ENCODE measurements around the gene TTC7B. TPM values are rescaled to one million over a fixed set of nuclear protein-coding genes. Genes with fewer than 3 reads are reported as not detected.

TTC7B gene
- total and polyA plus RNA-seq, 2 of the 13 experiments (the other 11 are each of a cell fraction or from before 2014, with no cell fraction given): 1.3 to 3.2 TPM

DNA sequence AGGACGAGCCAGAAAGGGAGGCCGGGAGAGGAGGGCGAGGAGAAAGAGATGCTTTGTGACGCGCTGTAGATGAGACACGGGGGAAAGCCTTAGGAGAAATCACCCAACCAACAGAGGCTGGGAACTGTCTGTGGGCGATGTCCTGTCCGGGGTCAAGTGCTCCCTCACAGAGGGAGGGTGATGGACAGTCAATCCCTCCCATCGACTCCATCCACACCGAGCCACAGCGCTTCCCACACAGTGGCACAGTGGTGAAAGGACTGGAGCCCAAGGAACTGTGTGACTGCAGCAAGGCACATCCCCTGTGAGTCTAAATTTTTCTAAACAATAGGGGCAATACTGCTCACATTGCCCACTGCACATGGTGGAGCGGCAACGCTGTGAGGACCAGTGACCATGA lies 89.1 kb downstream of the TTC7B start:
- FAIRE-seq: no peak
- no TSS peak for BruUV-seq (replicated peaks)
- Histone ChIP-seq H4K20me1 (ENCODE audit: insufficient read depth, low read length) (no peaks in the 10 kb centered on the region), H3K4me3 (replicated peaks in 1 of 3; ENCODE audit: insufficient read depth in 1 of 3, low read depth in 2 of 3, low read length in 3 of 3) (no peak overlapping the region), H3K27me3 (ENCODE audit: control insufficient read depth in 1 of 2, insufficient read depth in 2 of 2, low read length in 2 of 2) (no peaks in the 10 kb centered on the region), H3K79me2 (ENCODE audit: insufficient read depth, low read length) (no peaks in the 10 kb centered on the region), H3K4me2 (ENCODE audit: low read depth, low read length) (no peak overlapping the region), H2AFZ (ENCODE audit: low read length) (no peak overlapping the region), H3K9ac (ENCODE audit: insufficient read depth, low read depth, low read length) (no peak overlapping the region), H3K36me3 (replicated peaks in 1 of 2; ENCODE audit: control insufficient read depth in 1 of 2, insufficient read depth in 2 of 2, low read length in 2 of 2) (no peaks in the 10 kb centered on the region), H3K27ac (ENCODE audit: extremely low read length, insufficient read depth, low read length) (no peak overlapping the region), H3K4me1 (ENCODE audit: insufficient read depth, low read length) (no peaks in the 10 kb centered on the region), H3K9me3 (ENCODE audit: low read length) (no peaks in the 10 kb centered on the region)
- DNase-seq (ENCODE audit: low spot score): no peak
- in situ Hi-C loops (cut with HindIII; ENCODE audit: extremely low pct_ligation_motif_present, low pct_unique_long_range_greater_than_20kb) (no loop called here), intact Hi-C loops (cut with micrococcal nuclease; ENCODE audit: unreplicated experiment) (no loop called here)
- WGBS (ENCODE audit: low lambda C conversion rate): 63% methylated on average over 13 of the region's 13 CpGs
- ChIA-PET POLR2A (no interaction called here), CTCF (ENCODE audit: low intra/inter-chr PET ratio, low total read pairs) (no interaction called here)
- no peak for ATAC-seq
- TF ChIP-seq ZSCAN31 (CRISPR knock-in tag; IDR thresholded peaks at IDR 0.05; ENCODE audit: low read depth) (no peak), ZMAT3 (CRISPR knock-in tag; conservative IDR thresholded peaks at IDR 0.05) (no peak), FOXP1 (IDR thresholded peaks at IDR 0.05) (no peak), FOXP1 (CRISPR knock-in tag; IDR thresholded peaks at IDR 0.05) (no peak), MAZ (IDR thresholded peaks at IDR 0.05; ENCODE audit: borderline replicate concordance, low read depth, low read length) (no peak), MAZ (CRISPR knock-in tag; IDR thresholded peaks at IDR 0.05; ENCODE audit: low read depth) (no peak)

DNA sequence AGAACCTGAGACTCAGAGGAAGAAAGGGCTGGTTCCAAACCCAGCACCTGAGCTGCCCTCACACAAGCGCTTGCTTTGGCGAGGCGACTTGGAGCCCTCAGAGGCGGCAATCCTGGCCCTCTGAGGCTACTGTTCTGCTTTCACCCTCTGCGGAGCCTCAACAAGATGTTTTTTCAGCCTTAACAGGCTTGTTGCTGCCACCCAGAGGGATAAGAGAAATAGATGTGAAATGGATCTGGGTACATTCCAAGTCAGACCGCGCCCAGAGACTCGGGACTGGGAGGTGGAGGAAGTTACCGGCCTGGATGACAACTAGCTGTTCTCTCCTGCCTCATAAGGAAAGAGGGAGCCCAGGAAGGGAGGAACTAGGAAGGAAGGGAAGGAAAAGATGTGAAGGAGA lies 89.6 kb downstream of the TTC7B start:
- Histone ChIP-seq H3K9me3 (ENCODE audit: low read length) (no peaks in the 10 kb centered on the region), H3K9ac (ENCODE audit: insufficient read depth, low read depth, low read length) (no peak overlapping the region), H3K27ac (ENCODE audit: extremely low read length, insufficient read depth, low read length) (no peak overlapping the region), H2AFZ (ENCODE audit: low read length) (no peak overlapping the region), H3K36me3 (replicated peaks in 1 of 2; ENCODE audit: control insufficient read depth in 1 of 2, insufficient read depth in 2 of 2, low read length in 2 of 2) (no peaks in the 10 kb centered on the region), H4K20me1 (ENCODE audit: insufficient read depth, low read length) (no peaks in the 10 kb centered on the region), H3K4me1 (ENCODE audit: insufficient read depth, low read length) (no peaks in the 10 kb centered on the region), H3K79me2 (ENCODE audit: insufficient read depth, low read length) (no peaks in the 10 kb centered on the region), H3K4me2 (ENCODE audit: low read depth, low read length) (no peak overlapping the region), H3K27me3 (ENCODE audit: control insufficient read depth in 1 of 2, insufficient read depth in 2 of 2, low read length in 2 of 2) (no peaks in the 10 kb centered on the region), H3K4me3 (replicated peaks in 1 of 3; ENCODE audit: insufficient read depth in 1 of 3, low read depth in 2 of 3, low read length in 3 of 3) (no peak overlapping the region)
- in situ Hi-C loops (cut with HindIII; ENCODE audit: extremely low pct_ligation_motif_present, low pct_unique_long_range_greater_than_20kb) (no loop called here), intact Hi-C loops (cut with micrococcal nuclease; ENCODE audit: unreplicated experiment) (no loop called here)
- CTCF ChIA-PET (ENCODE audit: low intra/inter-chr PET ratio, low total read pairs): no interaction called here
- no TSS peak for BruUV-seq (replicated peaks)
- POLR2A ChIA-PET: no interaction called here
- FAIRE-seq (no peak), DNase-seq (ENCODE audit: low spot score) (no peak), ATAC-seq (no peak)
- 70% methylated on average over 9 of the region's 9 CpGs for WGBS (ENCODE audit: low lambda C conversion rate)
- TF ChIP-seq, protein P1, sequence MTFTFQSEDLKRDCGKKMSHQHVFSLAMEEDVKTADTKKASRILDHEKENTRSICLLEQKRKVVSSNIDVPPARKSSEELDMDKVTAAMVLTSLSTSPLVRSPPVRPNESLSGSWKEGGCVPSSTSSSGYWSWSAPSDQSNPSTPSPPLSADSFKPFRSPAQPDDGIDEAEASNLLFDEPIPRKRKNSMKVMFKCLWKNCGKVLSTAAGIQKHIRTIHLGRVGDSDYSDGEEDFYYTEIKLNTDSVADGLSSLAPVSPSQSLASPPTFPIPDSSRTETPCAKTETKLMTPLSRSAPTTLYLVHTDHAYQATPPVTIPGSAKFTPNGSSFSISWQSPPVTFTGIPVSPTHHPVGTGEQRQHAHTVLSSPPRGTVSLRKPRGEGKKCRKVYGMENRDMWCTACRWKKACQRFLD (CRISPR knock-in tag; IDR thresholded peaks at IDR 0.05; ENCODE audit: borderline replicate concordance): no peak
- no peak for TF ChIP-seq JARID2 (CRISPR knock-in tag; IDR thresholded peaks at IDR 0.05; ENCODE audit: insufficient replicate concordance)
- TF ChIP-seq, protein P2, sequence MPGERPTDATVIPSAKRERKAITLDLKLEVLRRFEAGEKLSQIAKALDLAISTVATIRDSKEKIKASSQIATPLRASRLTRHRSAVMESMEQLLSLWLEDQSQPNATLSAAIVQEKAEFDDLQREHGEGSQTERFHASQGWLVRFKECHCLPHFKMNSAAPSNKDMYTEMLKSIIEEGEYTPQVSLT (CRISPR knock-in tag; IDR thresholded peaks at IDR 0.05; ENCODE audit: borderline replicate concordance, low read depth): no peak
- TF ChIP-seq, protein P3, sequence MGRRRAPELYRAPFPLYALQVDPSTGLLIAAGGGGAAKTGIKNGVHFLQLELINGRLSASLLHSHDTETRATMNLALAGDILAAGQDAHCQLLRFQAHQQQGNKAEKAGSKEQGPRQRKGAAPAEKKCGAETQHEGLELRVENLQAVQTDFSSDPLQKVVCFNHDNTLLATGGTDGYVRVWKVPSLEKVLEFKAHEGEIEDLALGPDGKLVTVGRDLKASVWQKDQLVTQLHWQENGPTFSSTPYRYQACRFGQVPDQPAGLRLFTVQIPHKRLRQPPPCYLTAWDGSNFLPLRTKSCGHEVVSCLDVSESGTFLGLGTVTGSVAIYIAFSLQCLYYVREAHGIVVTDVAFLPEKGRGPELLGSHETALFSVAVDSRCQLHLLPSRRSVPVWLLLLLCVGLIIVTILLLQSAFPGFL (CRISPR knock-in tag; IDR thresholded peaks at IDR 0.05): no peak
- TF ChIP-seq ZNF558 (CRISPR knock-in tag; IDR thresholded peaks at IDR 0.05; ENCODE audit: borderline replicate concordance): no peak
- TF ChIP-seq ZNF501 (CRISPR knock-in tag; IDR thresholded peaks at IDR 0.05): no peak
- no peak for TF ChIP-seq CHCHD3 (CRISPR knock-in tag; IDR thresholded peaks at IDR 0.05)
- no peak for TF ChIP-seq ZNF773 (CRISPR knock-in tag; IDR thresholded peaks at IDR 0.05; ENCODE audit: borderline replicate concordance)
- no peak for TF ChIP-seq ZNF235 (CRISPR knock-in tag; IDR thresholded peaks at IDR 0.05; ENCODE audit: borderline replicate concordance)
- no peak for TF ChIP-seq ZNF747 (CRISPR knock-in tag; IDR thresholded peaks at IDR 0.05; ENCODE audit: borderline replicate concordance)
- no peak for TF ChIP-seq HNRNPUL1 (IDR thresholded peaks at IDR 0.05; ENCODE audit: low read depth, low read length)
- no peak for TF ChIP-seq JUN (CRISPR knock-in tag; IDR thresholded peaks at IDR 0.05)
- no peak for TF ChIP-seq RCOR2 (CRISPR knock-in tag; IDR thresholded peaks at IDR 0.05)
